DND-41 (cell line): ENCODE data around the gene SH3BP1.

ENCODE experiments used
- ATAC-seq: fragments of 200-7000 bp; cut with Tn5 transposase; 3 replicates; pipeline ENCODE4 v1.9.1; 2021; ENCODE audit warnings: low read depth; ENCODE audit not compliant: insufficient read depth
- DNase-seq: peaks from one replicate; pipeline ENCODE4 v3.0.0-alpha.2; 2020
- H2AFZ ChIP-seq: 2 replicates; pipeline ENCODE4 v1.6.0; 2012; ENCODE audit warnings: low read depth, low read length
- H3K27ac ChIP-seq: 2 replicates; pipeline ENCODE4 v1.5.1; 2012; ENCODE audit warnings: low read length, inconsistent platforms
- H3K27me3 ChIP-seq: fragments of 200-600 bp; sonication (generic); 2 replicates; pipeline ENCODE4 v1.6.0; 2012; ENCODE audit warnings: low read length, mild to moderate bottlenecking, inconsistent platforms; ENCODE audit not compliant: insufficient read depth, poor library complexity
- H3K36me3 ChIP-seq: 2 replicates; pipeline ENCODE4 v1.5.1; 2012; ENCODE audit warnings: low read length, inconsistent platforms; ENCODE audit not compliant: insufficient read depth
- H3K4me1 ChIP-seq: 2 replicates; pipeline ENCODE4 v1.5.1; 2012; ENCODE audit warnings: mild to moderate bottlenecking, low read length; ENCODE audit not compliant: insufficient read depth
- H3K4me2 ChIP-seq: 2 replicates; pipeline ENCODE4 v1.6.0; 2012; ENCODE audit warnings: mild to moderate bottlenecking, moderate library complexity, low read length, inconsistent platforms; ENCODE audit not compliant: insufficient read depth
- H3K4me3 ChIP-seq, 2 experiments: fragments of 200-600 bp in 1 of 2; shearing (Covaris generic) in 1 of 2; 2 replicates each; pipeline ENCODE4 v1.5.1; 2012 to 2016; ENCODE audit warnings: inconsistent platforms in 2 of 2, low read length in 2 of 2, mild to moderate bottlenecking in 2 of 2, low read depth in 1 of 2, moderate library complexity in 1 of 2
- H3K79me2 ChIP-seq: 2 replicates; pipeline ENCODE4 v1.6.0; 2012; ENCODE audit warnings: low read length, inconsistent platforms; ENCODE audit not compliant: insufficient read depth
- H3K9ac ChIP-seq: 2 replicates; pipeline ENCODE4 v1.6.0; 2012; ENCODE audit warnings: low read depth, mild to moderate bottlenecking, inconsistent platforms, low read length, moderate library complexity
- H3K9me3 ChIP-seq: 2 replicates; pipeline ENCODE4 v1.5.1; 2012; ENCODE audit warnings: low read length, moderate library complexity, mild to moderate bottlenecking, inconsistent platforms; ENCODE audit not compliant: insufficient read depth, severe bottlenecking
- H4K20me1 ChIP-seq: 2 replicates; pipeline ENCODE4 v1.6.0; 2012; ENCODE audit warnings: low read length; ENCODE audit not compliant: insufficient read depth
- CTCF ChIP-seq: IDR thresholded peaks from 2 replicates; pipeline ENCODE4 v1.5.1; 2012; ENCODE audit warnings: borderline replicate concordance, low read length, moderate library complexity, mild to moderate bottlenecking; ENCODE audit not compliant: poor library complexity, severe bottlenecking; ENCODE audit errors: extremely low read depth
- EZH2 ChIP-seq: IDR thresholded peaks from 3 replicates; pipeline ENCODE4 v1.6.1; 2012; ENCODE audit warnings: borderline replicate concordance, low read depth, mild to moderate bottlenecking, moderate library complexity, low read length, inconsistent platforms; ENCODE audit not compliant: severe bottlenecking

The SH3BP1 gene

DNA sequence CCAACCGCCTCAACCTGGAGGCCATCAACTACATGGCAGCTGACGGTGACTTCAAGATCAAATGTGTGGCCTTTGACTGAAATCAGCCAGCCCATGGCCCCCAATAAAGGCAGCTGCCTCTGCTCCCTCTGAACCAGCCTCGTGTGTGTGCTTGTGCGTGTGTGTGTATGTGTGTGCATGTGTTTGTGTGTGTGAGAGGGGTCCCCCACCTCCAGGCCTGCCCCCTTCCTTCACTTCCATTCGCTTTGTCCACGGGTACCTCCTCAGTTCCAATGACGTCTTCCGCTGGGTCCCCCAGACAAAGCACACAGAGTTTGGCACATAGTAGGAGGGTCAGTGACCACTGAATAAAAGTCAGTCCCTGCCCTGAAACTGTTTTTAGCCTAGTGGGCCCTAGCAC is 40.2 kb downstream of the SH3BP1 start:
- no peaks in the 10 kb centered on the region for H3K9me3 ChIP-seq
- H3K9ac ChIP-seq = no peak overlapping the region
- DNase-seq (no peak), ATAC-seq (no peak)
- H2AFZ ChIP-seq = no peak overlapping the region
- H3K36me3 ChIP-seq = no peaks in the 10 kb centered on the region
- H3K27me3 ChIP-seq = no peaks in the 10 kb centered on the region
- peaks cover 28% of the 10 kb centered on the region for H3K4me1 ChIP-seq
- no peak for TF ChIP-seq EZH2
- no peak for TF ChIP-seq CTCF
- no peaks in the 10 kb centered on the region for H3K79me2 ChIP-seq
- no peaks in the 10 kb centered on the region for H4K20me1 ChIP-seq
- H3K4me3 ChIP-seq = no peak overlapping the region
- H3K4me2 ChIP-seq = no peak overlapping the region
- no peak overlapping the region for H3K27ac ChIP-seq

GRCh38 chr22:37680191-37680851 is 40.9 kb downstream of the SH3BP1 start:
- H3K36me3 ChIP-seq = no peaks in the 10 kb centered on the region
- H3K4me2 ChIP-seq = no peak overlapping the region
- H2AFZ ChIP-seq = no peak overlapping the region
- H4K20me1 ChIP-seq = no peaks in the 10 kb centered on the region
- TF ChIP-seq CTCF (no peak), EZH2 (no peak)
- H3K9ac ChIP-seq = no peak overlapping the region
- H3K27me3 ChIP-seq = no peaks in the 10 kb centered on the region
- no peak overlapping the region for H3K4me3 ChIP-seq
- H3K4me1 ChIP-seq = peaks cover 28% of the 10 kb centered on the region
- no peak for DNase-seq
- no peak overlapping the region for H3K27ac ChIP-seq
- H3K9me3 ChIP-seq = no peaks in the 10 kb centered on the region
- H3K79me2 ChIP-seq = no peaks in the 10 kb centered on the region
- ATAC-seq = no peak

- Histone ChIP-seq H3K79me2 (no peaks in the 10 kb centered on the region; the same call in 1 of the 2 replicates), H3K27ac (no peak overlapping the region), H3K4me3 (no peak overlapping the region), H2AFZ (no peak overlapping the region), H3K27me3 (no peaks in the 10 kb centered on the region), H3K4me1 (peaks cover 34% of the 10 kb centered on the region), H3K4me2 (no peak overlapping the region), H4K20me1 (no peaks in the 10 kb centered on the region), H3K9ac (no peak overlapping the region), H3K9me3 (no peaks in the 10 kb centered on the region), H3K36me3 (no peaks in the 10 kb centered on the region)
- no peak for TF ChIP-seq EZH2
- no peak for TF ChIP-seq CTCF
- DNase-seq (no peak), ATAC-seq (no peak)
These were observed 41.5 kb downstream of the SH3BP1 start for GRCh38 chr22:37681001-37681424.
